GM18873 (cell line): ENCODE data around the gene PLEKHF1.

Experiments
- ATAC-seq: cut with Tn5 transposase; IDR thresholded peaks from one replicate; pipeline ENCODE4 v1.9.1; 2021; ENCODE audit warnings: mild to moderate bottlenecking, moderate library complexity, moderate number of reproducible peaks; ENCODE audit not compliant: unreplicated experiment, low FRiP score

Gene PLEKHF1

DNA sequence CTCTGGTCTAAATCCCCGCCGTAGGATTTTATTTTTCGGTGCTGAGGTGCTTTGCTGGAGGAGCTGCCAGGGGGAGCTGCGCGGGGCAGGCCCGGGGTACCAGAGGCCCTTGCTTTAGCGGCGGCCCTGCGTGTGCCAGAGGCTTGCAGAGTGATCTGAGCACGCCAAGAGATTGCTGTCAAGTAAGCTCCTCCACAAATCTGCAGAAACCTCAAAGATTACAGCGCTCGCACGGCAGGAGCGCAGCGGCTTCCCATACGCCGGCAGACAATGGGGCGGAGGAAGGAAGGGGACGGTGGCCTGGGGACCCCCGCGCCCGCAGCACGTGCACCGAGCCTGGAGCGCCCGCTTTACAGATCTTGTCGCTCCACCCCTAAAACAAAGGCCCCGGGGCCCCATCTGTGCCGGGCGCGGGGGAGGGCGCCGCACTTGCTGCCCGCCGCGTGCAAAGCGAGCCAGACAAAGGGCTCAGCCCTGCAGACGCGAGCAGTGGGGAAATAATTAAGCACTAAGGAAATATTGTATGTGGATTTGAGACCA is 58.9 kb downstream of the PLEKHF1 start:
- no peak for ATAC-seq

DNA sequence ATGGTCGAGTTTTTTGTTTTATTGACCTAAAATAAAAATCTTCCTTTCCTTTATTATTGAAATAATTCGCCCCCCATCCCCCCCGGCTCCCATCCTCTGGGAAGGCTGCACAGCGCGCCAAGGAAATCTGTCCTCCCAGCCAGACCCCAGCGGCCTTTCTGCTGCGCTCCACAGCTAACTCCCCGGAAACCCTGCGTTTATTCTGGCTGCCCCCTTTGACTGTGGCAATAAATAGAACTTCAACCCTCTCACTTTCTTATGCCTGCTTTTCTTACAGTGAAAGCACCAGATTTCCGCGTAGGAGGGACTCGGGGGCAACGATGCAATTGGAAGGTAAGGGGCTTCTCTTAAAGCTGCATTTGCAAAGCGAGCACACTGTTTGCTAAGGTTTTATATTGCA is 59.5 kb downstream of the PLEKHF1 start:
- no peak for ATAC-seq
